SK-N-MC (cell line): Measurements from ENCODE around the gene ZMYND8.
"Not testable (repeated sequence)": the region's sequence is repeated elsewhere in the genome, so short reads cannot be mapped to it uniquely, and the experiment has no call there.

Experiments
- EZH2 ChIP-seq: fragments of 200-600 bp; sonication (generic); IDR thresholded peaks from one replicate; pipeline ENCODE4 v1.6.1; 2017; ENCODE audit warnings: antibody characterized with exemption
- POLR2AphosphoS5 ChIP-seq: IDR thresholded peaks from 2 replicates; pipeline ENCODE4 v1.6.1; 2012; ENCODE audit warnings: mild to moderate bottlenecking, low read depth, low read length, borderline replicate concordance

GRCh38 chr20:47260540-47261126 lies 95.9 kb downstream of the ZMYND8 start:
- TF ChIP-seq EZH2, POLR2AphosphoS5: not testable (repeated sequence)
